NB4 (cell line): Measurements from ENCODE around the gene SYTL3.

ENCODE experiments used
- DNase-seq: peaks from one replicate; pipeline ENCODE4 v3.0.0; 2010; ENCODE audit warnings: low read depth
- H3K4me3 ChIP-seq: one replicate; pipeline ENCODE4 v1.5.1; 2011; ENCODE audit warnings: mild to moderate bottlenecking, low read depth, low read length, moderate library complexity
- CTCF ChIP-seq: IDR thresholded peaks from one replicate; pipeline ENCODE4 v1.5.1; 2012; ENCODE audit warnings: low read depth, low read length
- MYC ChIP-seq: IDR thresholded peaks from 2 replicates; pipeline ENCODE4 v1.6.1; 2011; ENCODE audit warnings: low read depth, low read length
- POLR2A ChIP-seq: IDR thresholded peaks from 2 replicates; pipeline ENCODE4 v1.6.1; 2011; ENCODE audit warnings: mild to moderate bottlenecking; ENCODE audit not compliant: insufficient read length; ENCODE audit errors: extremely low read depth
- TF ChIP-seq, protein P1 (sequence below): IDR thresholded peaks from 2 replicates; pipeline ENCODE4 v1.6.1; 2011; ENCODE audit warnings: low read depth, low read length

SYTL3 gene

GRCh38 chr6:158780988-158781691, 131.3 kb downstream of the SYTL3 start:
- no peak for DNase-seq
- no peak overlapping the region for H3K4me3 ChIP-seq
- TF ChIP-seq, protein P1, sequence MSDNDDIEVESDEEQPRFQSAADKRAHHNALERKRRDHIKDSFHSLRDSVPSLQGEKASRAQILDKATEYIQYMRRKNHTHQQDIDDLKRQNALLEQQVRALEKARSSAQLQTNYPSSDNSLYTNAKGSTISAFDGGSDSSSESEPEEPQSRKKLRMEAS: no peak
- TF ChIP-seq POLR2A: no peak
- TF ChIP-seq MYC: no peak
- no peak for TF ChIP-seq CTCF

- H3K4me3 ChIP-seq: no peak overlapping the region
- TF ChIP-seq MYC (no peak), CTCF (no peak)
Observed at GRCh38 chr6:158781692-158782373, 132.0 kb downstream of the SYTL3 start.

GRCh38 chr6:158782432-158783166, 132.7 kb downstream of the SYTL3 start:
- H3K4me3 ChIP-seq: no peak overlapping the region
- TF ChIP-seq, protein P1: no peak
- TF ChIP-seq MYC: no peak
- TF ChIP-seq CTCF: no peak
- TF ChIP-seq POLR2A: no peak
- no peak for DNase-seq

More at GRCh38 chr6:158781692-158782373, 132.0 kb downstream of the SYTL3 start:
- no peak for DNase-seq

DNA sequence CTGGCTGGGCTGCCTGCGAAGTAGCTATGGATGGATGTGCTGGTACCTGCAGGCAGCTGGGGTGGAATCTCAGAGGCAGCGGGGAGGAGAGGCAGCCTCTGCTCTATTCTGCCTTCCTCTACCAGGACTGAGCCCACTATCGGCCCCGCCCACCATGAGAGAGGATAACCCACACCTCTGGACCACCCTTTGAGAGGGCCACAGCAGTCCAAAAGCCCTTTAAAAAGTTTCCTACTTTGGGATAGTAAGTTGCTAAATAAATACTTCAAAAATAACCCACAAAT, 133.3 kb downstream of the SYTL3 start:
- DNase-seq: no peak
- TF ChIP-seq, protein P1: no peak
- TF ChIP-seq MYC (no peak), CTCF (no peak), POLR2A (no peak)
- no peak overlapping the region for H3K4me3 ChIP-seq

- DNase-seq: no peak
- TF ChIP-seq CTCF: no peak
- TF ChIP-seq, protein P1: no peak
- no peak overlapping the region for H3K4me3 ChIP-seq
Observed at GRCh38 chr6:158783851-158784250, 134.0 kb downstream of the SYTL3 start.
